AG10803 (cell line): ENCODE measurements around the gene AHCY.

Source experiments
- DNase-seq: peaks from one replicate; pipeline ENCODE4 v3.0.0; 2010; ENCODE audit warnings: low read depth
- H3K4me3 ChIP-seq: 2 replicates; pipeline ENCODE4 v1.5.1; 2011; ENCODE audit warnings: mild to moderate bottlenecking, low read length, control low read depth
- CTCF ChIP-seq: conservative IDR thresholded peaks from 2 replicates; pipeline ENCODE4 v1.5.1; 2011; ENCODE audit warnings: mild to moderate bottlenecking, low read length, control low read depth, inconsistent platforms

Gene AHCY

DNA sequence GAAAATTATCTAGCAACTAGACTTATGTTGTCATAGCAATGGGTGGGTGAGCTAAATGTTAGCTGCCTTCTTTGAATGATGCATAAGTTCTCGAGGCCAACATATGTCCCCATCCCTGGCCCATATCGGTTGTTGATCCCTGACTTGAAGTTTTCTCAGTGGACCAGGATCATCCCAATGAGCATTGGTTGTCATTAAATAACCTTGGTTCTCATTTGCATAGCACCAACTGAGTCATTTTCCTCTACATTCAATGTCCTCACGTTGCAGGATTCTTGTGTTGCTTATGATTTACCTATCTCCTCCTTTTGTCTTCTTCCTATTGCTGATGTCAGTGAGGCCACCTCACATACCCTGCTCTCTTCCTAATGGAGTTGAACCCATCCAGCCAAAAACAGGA, 12.1 kb upstream of the AHCY start:
- DNase-seq: no peak
- H3K4me3 ChIP-seq: no peak overlapping the region
- no peak for TF ChIP-seq CTCF

- peak overlapping the region; percentile 50 for H3K4me3 ChIP-seq
- peak; percentile 79 for DNase-seq
- TF ChIP-seq CTCF: peak; percentile 100
Measured at GRCh38 chr20:34312544-34313217, 9.5 kb upstream of the AHCY start.

- TF ChIP-seq CTCF: no peak; the same call in 1 of the 2 replicates
- DNase-seq: no peak
- H3K4me3 ChIP-seq: no peak overlapping the region; the same call in 1 of the 2 replicates
Measured at GRCh38 chr20:34312024-34312460, 8.9 kb upstream of the AHCY start.

GRCh38 chr20:34311118-34312023, 8.2 kb upstream of the AHCY start:
- H3K4me3 ChIP-seq: no peak overlapping the region; the same call in none of the 2 replicates
- peak; percentile 26 for TF ChIP-seq CTCF
- no peak for DNase-seq

DNA sequence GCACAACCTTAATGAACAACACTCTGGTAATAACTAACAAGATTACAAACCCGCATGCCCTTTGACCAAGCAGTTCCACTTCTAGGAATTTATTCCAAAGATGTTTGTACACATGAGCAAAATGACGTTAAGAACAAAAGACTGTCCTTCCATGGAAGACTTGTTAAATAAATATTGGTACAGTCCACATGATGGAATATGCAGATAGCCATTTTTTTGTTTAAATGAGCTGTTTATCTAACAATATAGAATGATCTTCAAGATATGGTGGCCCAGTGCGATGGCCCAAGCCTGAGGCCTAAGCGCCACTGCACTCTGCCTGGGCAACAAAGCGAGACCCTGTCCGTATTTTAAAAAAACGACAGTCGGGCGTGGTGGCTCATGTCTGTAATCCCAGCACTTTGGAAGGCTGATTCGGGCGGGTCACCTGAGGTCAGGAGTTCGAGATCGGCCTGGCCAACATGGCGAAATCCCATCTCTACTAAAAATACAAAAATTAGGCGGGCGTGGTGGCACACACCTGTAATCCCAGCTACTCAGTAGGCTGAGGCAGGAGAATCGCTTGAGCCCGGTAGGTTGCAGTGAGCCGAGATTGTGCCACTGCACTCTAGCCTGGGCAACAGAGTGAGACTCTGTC, 7.4 kb upstream of the AHCY start:
- DNase-seq: no peak
- no peak overlapping the region for H3K4me3 ChIP-seq
- TF ChIP-seq CTCF: no peak

DNA sequence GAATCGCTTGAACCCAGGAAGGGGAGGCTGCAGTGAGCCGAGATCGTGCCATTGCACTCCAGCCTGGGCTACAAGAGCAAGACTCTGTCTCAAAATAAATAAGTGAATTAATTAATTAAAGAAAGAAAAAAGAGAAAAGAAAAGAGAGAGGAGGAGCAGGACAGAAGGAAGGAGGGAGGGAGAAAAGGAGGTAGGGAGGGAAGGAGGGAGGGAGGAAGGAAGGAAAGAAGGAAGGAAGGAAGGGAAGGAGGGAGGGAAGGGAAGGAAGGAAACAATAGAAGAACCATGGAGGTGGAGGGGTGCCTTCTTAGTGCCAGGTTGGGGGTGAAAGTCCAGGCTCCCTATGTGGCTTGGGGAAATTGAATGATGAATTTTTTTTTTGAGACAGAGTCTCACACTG, 6.5 kb upstream of the AHCY start:
- H3K4me3 ChIP-seq: no peak overlapping the region
- TF ChIP-seq CTCF: no peak
- no peak for DNase-seq
